ENCODE results near the gene SERP2. TPM values are rescaled to one million over a fixed set of nuclear protein-coding genes. Genes with fewer than 3 reads are reported as not detected.

SERP2 gene
- total RNA-seq, 1 experiment from 2014 or later = 1.2 TPM

DNA sequence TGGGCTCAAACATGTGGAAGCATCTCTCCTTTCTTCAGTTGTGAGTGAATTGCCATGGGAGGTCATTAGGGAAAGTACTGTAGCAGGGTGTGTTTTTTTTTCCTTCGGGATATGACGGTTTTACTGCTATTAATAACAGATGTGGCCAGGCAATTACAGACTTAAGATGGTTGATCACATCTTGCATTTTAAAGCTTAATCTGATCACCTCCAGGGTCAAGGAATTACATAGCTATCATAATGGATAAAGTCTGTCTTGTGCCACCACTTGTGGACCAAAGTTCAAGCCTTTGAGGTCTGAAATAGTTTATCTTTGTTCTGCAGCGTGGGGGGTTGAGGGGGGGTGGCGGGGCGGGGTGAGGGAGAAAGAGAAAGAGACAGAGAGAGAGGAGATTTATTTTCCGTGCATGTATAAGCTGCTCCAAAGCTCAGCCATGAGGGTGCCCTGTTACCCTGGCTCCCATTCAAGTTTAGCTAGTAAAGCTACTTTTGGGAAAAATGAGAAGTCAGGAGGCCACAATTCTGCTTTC is 5.5 kb upstream of the SERP2 start:
- intact Hi-C loops (cut with micrococcal nuclease) = no loop called here
- POLR2A ChIA-PET (ENCODE audit: unreplicated experiment) = interaction anchor here (0.7 to 0.8 kb wide), 2 partner anchors 67 to 69 kb away, joined by 5 read pairs; no protein-coding TSS in a partner anchor
- BruUV-seq (replicated peaks) = no TSS peak
- 0 out of 2 replicates have a peak overlapping the region, but pooled peaks have one; percentile 36 for H3K4me2 ChIP-seq (ENCODE audit: low read length)
- TF ChIP-seq EZH2 (IDR thresholded peaks at IDR 0.05; ENCODE audit: low read length, unreplicated experiment) (no peak), EZH2phosphoT487 (IDR thresholded peaks at IDR 0.05; ENCODE audit: borderline replicate concordance, low read length) (no peak)
- TF ChIP-seq, protein P1, sequence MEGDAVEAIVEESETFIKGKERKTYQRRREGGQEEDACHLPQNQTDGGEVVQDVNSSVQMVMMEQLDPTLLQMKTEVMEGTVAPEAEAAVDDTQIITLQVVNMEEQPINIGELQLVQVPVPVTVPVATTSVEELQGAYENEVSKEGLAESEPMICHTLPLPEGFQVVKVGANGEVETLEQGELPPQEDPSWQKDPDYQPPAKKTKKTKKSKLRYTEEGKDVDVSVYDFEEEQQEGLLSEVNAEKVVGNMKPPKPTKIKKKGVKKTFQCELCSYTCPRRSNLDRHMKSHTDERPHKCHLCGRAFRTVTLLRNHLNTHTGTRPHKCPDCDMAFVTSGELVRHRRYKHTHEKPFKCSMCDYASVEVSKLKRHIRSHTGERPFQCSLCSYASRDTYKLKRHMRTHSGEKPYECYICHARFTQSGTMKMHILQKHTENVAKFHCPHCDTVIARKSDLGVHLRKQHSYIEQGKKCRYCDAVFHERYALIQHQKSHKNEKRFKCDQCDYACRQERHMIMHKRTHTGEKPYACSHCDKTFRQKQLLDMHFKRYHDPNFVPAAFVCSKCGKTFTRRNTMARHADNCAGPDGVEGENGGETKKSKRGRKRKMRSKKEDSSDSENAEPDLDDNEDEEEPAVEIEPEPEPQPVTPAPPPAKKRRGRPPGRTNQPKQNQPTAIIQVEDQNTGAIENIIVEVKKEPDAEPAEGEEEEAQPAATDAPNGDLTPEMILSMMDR (conservative IDR thresholded peaks at IDR 0.05; ENCODE audit: low read depth, low read length) = no peak
- no peaks in the 10 kb centered on the region for H3K36me3 ChIP-seq (ENCODE audit: low read depth, low read length)
- peak overlapping the region; percentile 72 for H3K27ac ChIP-seq (ENCODE audit: low read length)
- H3F3A ChIP-seq (ENCODE audit: low read length, unreplicated experiment) = no peaks in the 10 kb centered on the region
- no peaks in the 10 kb centered on the region for H3K9me2 ChIP-seq (replicated peaks; ENCODE audit: low read length)
- no peak for ATAC-seq
- H3K4me3 ChIP-seq (ENCODE audit: low read length) = no peak overlapping the region
- no peaks in the 10 kb centered on the region for H4K20me1 ChIP-seq (ENCODE audit: low read length)
- H3K4me1 ChIP-seq (ENCODE audit: insufficient read depth, low read length) = peaks cover 50% of the 10 kb centered on the region
- no peaks in the 10 kb centered on the region for H3K79me2 ChIP-seq (ENCODE audit: low read length)
- CTCF ChIA-PET = no interaction called here
- no peaks in the 10 kb centered on the region for H3K27me3 ChIP-seq (ENCODE audit: low read length)
- DNase-seq = no peak
- H2AFZ ChIP-seq (ENCODE audit: low read length) = no peak overlapping the region
- H3K9me3 ChIP-seq (ENCODE audit: low read length) = no peaks in the 10 kb centered on the region
- H3K9ac ChIP-seq (ENCODE audit: low read length) = no peak overlapping the region

DNA sequence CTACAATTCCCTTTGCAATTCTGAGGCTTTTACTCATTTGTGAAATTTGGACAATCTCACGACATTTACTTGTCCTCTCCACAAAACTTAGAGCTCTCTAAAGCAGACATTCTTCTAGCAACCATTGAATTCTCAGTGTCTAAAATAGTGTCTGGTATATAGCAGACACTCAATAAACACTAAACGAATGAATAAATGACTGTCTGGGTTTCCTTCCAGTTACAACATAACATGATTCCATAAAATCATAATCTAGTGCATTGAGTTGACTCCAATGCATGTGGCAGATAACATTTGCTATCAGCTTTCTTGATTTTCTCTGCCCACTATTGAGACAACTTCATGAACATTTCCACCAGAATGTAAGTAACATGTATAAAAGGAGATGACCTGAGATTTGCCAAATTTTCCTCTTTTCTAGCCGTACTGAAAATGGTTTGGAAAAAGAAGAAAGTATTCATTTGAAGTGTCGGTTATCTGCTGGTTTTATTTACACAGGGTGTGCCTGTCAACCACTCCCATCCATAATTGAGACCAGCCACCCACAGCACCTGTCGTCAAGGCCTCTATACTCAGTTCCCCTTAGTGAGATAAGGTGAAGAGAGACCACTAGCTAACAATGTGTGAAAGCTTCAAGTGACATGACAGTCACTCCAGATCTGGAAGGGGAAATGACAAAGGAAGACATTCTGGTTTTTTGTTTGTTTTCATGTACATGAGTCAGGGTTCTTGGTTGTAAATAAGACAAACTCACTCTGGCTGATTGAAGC is 4.8 kb upstream of the SERP2 start:
- H3K79me2 ChIP-seq (ENCODE audit: low read length) = no peaks in the 10 kb centered on the region
- no peaks in the 10 kb centered on the region for H3K36me3 ChIP-seq (ENCODE audit: low read depth, low read length)
- H3K9me2 ChIP-seq (replicated peaks; ENCODE audit: low read length) = no peaks in the 10 kb centered on the region
- H3K9me3 ChIP-seq (ENCODE audit: low read length) = no peaks in the 10 kb centered on the region
- peaks cover 45% of the 10 kb centered on the region for H3K4me1 ChIP-seq (ENCODE audit: insufficient read depth, low read length)
- BruUV-seq (replicated peaks) = no TSS peak
- intact Hi-C loops (cut with micrococcal nuclease) = no loop called here
- H4K20me1 ChIP-seq (ENCODE audit: low read length) = no peaks in the 10 kb centered on the region
- H3K27ac ChIP-seq (ENCODE audit: low read length) = peak overlapping the region; percentile 72
- H2AFZ ChIP-seq (ENCODE audit: low read length) = no peak overlapping the region
- H3K4me3 ChIP-seq (ENCODE audit: low read length) = no peak overlapping the region
- POLR2A ChIA-PET (ENCODE audit: unreplicated experiment) = interaction anchor here (0.6 kb wide), 1 partner anchor 62 kb away, joined by 3 read pairs; no protein-coding TSS in a partner anchor
- H3K9ac ChIP-seq (ENCODE audit: low read length) = no peak overlapping the region
- H3K27me3 ChIP-seq (ENCODE audit: low read length) = no peaks in the 10 kb centered on the region
- no peak for TF ChIP-seq EZH2 (IDR thresholded peaks at IDR 0.05; ENCODE audit: low read length, unreplicated experiment)
- TF ChIP-seq EZH2phosphoT487 (IDR thresholded peaks at IDR 0.05; ENCODE audit: borderline replicate concordance, low read length) = no peak
- TF ChIP-seq, protein P1 (conservative IDR thresholded peaks at IDR 0.05; ENCODE audit: low read depth, low read length) = no peak
- H3K4me2 ChIP-seq (ENCODE audit: low read length) = peak overlapping the region; percentile 36
- DNase-seq (peak; percentile 65), ATAC-seq (peak; percentile 42)
- CTCF ChIA-PET = no interaction called here
- no peaks in the 10 kb centered on the region for H3F3A ChIP-seq (ENCODE audit: low read length, unreplicated experiment)

DNA sequence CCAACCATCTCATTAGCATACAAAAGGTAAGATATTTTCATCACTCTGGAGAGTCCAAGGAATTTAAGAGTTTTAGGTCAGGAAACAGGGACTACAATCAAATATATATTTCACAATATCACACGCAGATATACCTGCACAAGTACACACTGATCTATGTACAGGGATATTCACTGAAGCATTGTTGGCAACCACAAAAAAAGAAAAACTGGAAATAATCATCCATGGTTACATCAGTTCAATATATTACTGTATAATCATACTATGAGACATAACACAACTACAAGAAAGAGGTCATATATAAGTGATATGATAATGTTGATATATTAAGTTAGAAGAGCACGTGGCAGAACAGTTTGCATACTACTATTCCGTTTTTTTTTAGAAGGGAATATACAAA is 2.2 kb upstream of the SERP2 start:
- CTCF ChIA-PET = no interaction called here
- Histone ChIP-seq H3K27me3 (ENCODE audit: low read length) (no peaks in the 10 kb centered on the region), H3K9me3 (ENCODE audit: low read length) (no peaks in the 10 kb centered on the region), H3K4me2 (ENCODE audit: low read length) (no peak overlapping the region), H3K9ac (ENCODE audit: low read length) (no peak overlapping the region), H2AFZ (ENCODE audit: low read length) (no peak overlapping the region), H3K79me2 (ENCODE audit: low read length) (no peaks in the 10 kb centered on the region), H3K36me3 (ENCODE audit: low read depth, low read length) (no peaks in the 10 kb centered on the region), H3K27ac (ENCODE audit: low read length) (no peak overlapping the region), H3K4me1 (ENCODE audit: insufficient read depth, low read length) (peaks cover 22% of the 10 kb centered on the region), H4K20me1 (ENCODE audit: low read length) (no peaks in the 10 kb centered on the region), H3F3A (ENCODE audit: low read length, unreplicated experiment) (no peaks in the 10 kb centered on the region), H3K4me3 (ENCODE audit: low read length) (no peak overlapping the region), H3K9me2 (replicated peaks; ENCODE audit: low read length) (no peaks in the 10 kb centered on the region)
- TF ChIP-seq EZH2 (IDR thresholded peaks at IDR 0.05; ENCODE audit: low read length, unreplicated experiment) (no peak), EZH2phosphoT487 (IDR thresholded peaks at IDR 0.05; ENCODE audit: borderline replicate concordance, low read length) (no peak)
- TF ChIP-seq, protein P1 (conservative IDR thresholded peaks at IDR 0.05; ENCODE audit: low read depth, low read length) = no peak
- ATAC-seq = no peak
- POLR2A ChIA-PET (ENCODE audit: unreplicated experiment) = no interaction called here
- BruUV-seq (replicated peaks) = no TSS peak
- no peak for DNase-seq
- intact Hi-C loops (cut with micrococcal nuclease) = no loop called here

Data from PC-3 (cell line).